Measurements from ENCODE around the gene SWSAP1.

The SWSAP1 gene

DNA sequence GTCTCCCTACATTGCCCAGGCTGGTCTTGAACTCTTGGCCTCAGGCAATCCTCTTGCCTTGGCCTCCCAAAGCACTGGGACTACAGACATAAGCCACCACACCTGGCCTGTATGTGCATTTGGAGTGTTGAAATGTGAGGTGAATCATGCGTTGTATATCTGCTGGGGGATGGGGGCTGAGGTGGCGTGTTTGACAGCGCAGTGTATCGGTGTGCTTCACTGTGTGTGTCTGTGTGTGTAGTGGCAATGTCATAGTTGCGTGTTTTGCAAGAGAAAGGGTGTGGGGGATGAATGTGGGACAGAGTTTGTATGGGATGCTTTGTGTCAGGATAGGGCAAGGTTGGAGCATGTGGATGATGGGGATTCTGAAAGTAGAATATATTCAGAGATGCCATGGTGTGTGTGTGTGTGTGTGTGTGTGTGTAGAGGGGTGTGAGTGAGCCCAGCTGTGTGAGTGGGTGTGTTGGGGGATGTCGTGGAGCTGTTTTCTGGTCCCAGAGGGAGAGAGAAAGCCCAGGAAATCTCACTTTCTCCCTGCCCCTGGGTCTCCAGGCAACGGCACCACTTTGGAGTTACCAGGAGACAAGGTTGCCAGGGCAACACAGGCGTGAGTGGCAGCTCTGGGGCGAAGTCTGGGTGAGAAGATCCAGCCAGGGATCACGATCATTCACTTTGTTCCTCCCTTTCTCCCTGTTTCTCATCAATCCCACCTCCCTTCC is 1.1 kb upstream of the SWSAP1 start:
- DNase-seq (ENCODE audit: extremely low read depth, insufficient read length) = no peak
- no peaks in the 10 kb centered on the region; the same call in none of the 2 replicates for H3K36me3 ChIP-seq (ENCODE audit: control insufficient read depth, insufficient read depth, low read length)
- TF ChIP-seq, protein P1, sequence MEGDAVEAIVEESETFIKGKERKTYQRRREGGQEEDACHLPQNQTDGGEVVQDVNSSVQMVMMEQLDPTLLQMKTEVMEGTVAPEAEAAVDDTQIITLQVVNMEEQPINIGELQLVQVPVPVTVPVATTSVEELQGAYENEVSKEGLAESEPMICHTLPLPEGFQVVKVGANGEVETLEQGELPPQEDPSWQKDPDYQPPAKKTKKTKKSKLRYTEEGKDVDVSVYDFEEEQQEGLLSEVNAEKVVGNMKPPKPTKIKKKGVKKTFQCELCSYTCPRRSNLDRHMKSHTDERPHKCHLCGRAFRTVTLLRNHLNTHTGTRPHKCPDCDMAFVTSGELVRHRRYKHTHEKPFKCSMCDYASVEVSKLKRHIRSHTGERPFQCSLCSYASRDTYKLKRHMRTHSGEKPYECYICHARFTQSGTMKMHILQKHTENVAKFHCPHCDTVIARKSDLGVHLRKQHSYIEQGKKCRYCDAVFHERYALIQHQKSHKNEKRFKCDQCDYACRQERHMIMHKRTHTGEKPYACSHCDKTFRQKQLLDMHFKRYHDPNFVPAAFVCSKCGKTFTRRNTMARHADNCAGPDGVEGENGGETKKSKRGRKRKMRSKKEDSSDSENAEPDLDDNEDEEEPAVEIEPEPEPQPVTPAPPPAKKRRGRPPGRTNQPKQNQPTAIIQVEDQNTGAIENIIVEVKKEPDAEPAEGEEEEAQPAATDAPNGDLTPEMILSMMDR (IDR thresholded peaks at IDR 0.05; ENCODE audit: insufficient read depth, low read length, poor library complexity, severe bottlenecking) = no peak
- H3K27me3 ChIP-seq (replicated peaks; ENCODE audit: control insufficient read depth, insufficient read depth, low read length) = no peaks in the 10 kb centered on the region
- H3K4me3 ChIP-seq (replicated peaks; ENCODE audit: low read depth, low read length) = peak overlapping the region; percentile 72

DNA sequence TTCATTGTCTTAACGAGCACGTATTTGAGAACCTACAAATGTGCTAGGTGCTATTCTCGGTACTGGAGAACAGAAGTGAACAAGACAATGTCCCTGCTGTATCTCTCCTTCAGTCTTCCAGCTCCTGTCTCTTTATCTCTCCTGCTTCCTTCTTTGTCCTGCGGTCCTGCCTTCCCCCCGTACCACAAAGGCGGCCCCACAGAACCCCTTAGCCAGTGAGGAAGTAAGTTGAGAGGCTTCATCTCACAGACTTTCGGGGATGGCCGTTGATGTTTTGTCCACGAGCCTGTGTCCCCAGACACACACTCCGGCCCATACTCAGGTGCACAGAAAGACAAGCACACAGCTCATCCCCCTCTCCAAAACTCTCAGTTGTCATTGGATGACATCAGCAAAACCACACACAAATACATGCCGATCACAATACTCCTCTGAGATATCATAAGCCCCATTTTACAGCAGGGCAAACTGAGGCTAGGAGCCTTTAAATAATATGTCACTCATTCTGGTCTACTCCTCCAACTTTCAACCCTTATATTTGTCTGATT is 507 bp upstream of the SWSAP1 start:
- DNase-seq (ENCODE audit: extremely low read depth, insufficient read length) = no peak
- TF ChIP-seq, protein P1 (IDR thresholded peaks at IDR 0.05; ENCODE audit: insufficient read depth, low read length, poor library complexity, severe bottlenecking) = no peak
- peak overlapping the region; percentile 72 for H3K4me3 ChIP-seq (replicated peaks; ENCODE audit: low read depth, low read length)
- H3K27me3 ChIP-seq (replicated peaks; ENCODE audit: control insufficient read depth, insufficient read depth, low read length) = no peaks in the 10 kb centered on the region
- H3K36me3 ChIP-seq (ENCODE audit: control insufficient read depth, insufficient read depth, low read length) = no peaks in the 10 kb centered on the region; the same call in none of the 2 replicates

DNA sequence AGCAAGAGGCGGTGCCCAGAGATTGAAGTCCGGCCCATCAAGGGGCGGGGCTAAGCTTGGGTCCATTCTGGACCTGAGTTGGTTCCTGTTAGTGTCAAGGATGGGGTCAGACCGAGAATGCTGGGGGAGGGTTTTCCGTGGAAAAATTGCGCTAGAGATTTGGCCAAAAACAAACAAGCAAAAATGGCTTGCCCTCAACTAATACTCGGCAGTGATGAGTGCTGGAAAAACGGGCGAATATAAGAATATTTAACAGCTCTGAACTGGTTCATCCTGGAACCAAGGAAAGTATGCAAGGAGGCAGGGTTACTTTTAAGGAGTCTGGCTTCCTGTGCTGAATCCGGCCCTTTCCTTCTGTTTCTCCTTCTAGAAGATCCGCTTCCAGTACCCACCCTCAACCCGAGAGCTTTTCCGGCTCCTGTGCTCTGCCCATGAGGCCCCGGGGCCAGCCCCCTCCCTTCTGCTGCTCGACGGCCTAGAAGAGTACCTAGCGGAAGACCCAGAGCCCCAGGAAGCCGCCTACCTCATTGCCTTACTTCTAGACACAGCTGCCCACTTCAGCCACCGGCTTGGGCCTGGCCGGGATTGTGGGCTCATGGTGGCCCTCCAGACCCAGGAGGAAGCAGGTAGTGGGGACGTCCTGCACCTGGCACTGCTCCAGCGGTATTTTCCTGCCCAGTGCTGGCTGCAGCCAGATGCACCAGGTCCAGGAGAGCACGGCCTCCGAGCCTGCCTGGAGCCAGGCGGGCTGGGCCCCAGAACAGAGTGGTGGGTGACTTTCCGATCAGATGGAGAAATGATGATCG is 880 bp downstream of the SWSAP1 start:
- Histone ChIP-seq H3K4me3 (replicated peaks; ENCODE audit: low read depth, low read length) (peak overlapping the region; percentile 64), H3K36me3 (ENCODE audit: control insufficient read depth, insufficient read depth, low read length) (no peaks in the 10 kb centered on the region; the same call in 1 of the 2 replicates), H3K27me3 (replicated peaks; ENCODE audit: control insufficient read depth, insufficient read depth, low read length) (no peaks in the 10 kb centered on the region)
- TF ChIP-seq, protein P1 (IDR thresholded peaks at IDR 0.05; ENCODE audit: insufficient read depth, low read length, poor library complexity, severe bottlenecking) = no peak
- peak; percentile 76 for DNase-seq (ENCODE audit: extremely low read depth, insufficient read length)

DNA sequence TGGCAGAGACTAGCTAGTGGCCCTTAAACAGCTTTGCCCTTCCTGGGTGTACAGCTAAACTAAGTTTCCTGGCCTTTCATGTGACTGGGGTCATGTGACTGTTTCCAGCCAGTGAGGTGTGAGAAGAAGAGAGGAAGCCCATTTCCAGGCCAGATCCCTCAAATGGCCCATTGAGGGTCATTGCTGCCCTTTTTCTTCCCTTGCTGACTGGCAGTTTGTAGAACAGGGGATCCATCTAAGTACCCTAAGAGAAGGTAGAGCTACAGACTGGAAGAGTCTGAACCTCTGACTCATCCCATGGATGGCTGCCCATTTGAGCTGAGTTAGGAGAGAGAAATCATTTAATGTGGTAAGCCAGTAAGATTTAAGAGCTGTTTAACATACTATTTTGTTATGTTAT is 2.8 kb downstream of the SWSAP1 start:
- Histone ChIP-seq H3K27me3 (replicated peaks; ENCODE audit: control insufficient read depth, insufficient read depth, low read length) (no peaks in the 10 kb centered on the region), H3K4me3 (replicated peaks; ENCODE audit: low read depth, low read length) (no peak overlapping the region), H3K36me3 (ENCODE audit: control insufficient read depth, insufficient read depth, low read length) (no peaks in the 10 kb centered on the region; the same call in 1 of the 2 replicates)
- no peak for DNase-seq (ENCODE audit: extremely low read depth, insufficient read length)
- TF ChIP-seq, protein P1 (IDR thresholded peaks at IDR 0.05; ENCODE audit: insufficient read depth, low read length, poor library complexity, severe bottlenecking) = no peak

DNA sequence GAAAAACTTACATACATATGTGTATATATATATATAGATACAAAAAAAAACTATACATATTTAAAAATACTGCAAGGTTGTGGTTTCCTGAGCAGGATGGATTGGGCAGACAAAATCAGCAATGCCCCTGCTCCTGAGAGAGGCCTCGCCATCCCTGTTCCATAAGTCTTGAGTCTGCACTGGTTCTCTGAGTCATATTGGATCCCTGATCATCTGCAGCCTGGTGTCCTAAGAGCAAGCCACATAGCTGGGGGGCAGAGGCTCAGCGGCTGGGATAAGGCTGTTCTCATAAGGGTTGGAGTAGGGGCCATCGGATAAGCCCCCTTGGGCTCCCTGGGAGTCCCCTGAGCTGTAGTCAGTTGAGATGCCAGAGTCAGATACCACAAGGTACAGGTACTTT is 3.3 kb downstream of the SWSAP1 start:
- H3K27me3 ChIP-seq (replicated peaks; ENCODE audit: control insufficient read depth, insufficient read depth, low read length) = no peaks in the 10 kb centered on the region
- TF ChIP-seq, protein P1 (IDR thresholded peaks at IDR 0.05; ENCODE audit: insufficient read depth, low read length, poor library complexity, severe bottlenecking) = no peak
- DNase-seq (ENCODE audit: extremely low read depth, insufficient read length) = no peak
- H3K36me3 ChIP-seq (ENCODE audit: control insufficient read depth, insufficient read depth, low read length) = no peaks in the 10 kb centered on the region; the same call in 1 of the 2 replicates
- no peak overlapping the region for H3K4me3 ChIP-seq (replicated peaks; ENCODE audit: low read depth, low read length)
